HTERT RPE-1 (cell line): Measurements from ENCODE around the gene CHCHD4.

Source experiments
- in situ Hi-C: fragments of 300-500 bp; cut with MboI; formaldehyde crosslinking; loops from 4 replicates; pipeline ENCODE4 v1.14.3; 2020; ENCODE audit warnings: low sequenced_read_pairs

CHCHD4 gene

GRCh38 chr3:14138109-14138877 lies 13.6 kb upstream of the CHCHD4 start:
- in situ Hi-C loops: no loop called here

DNA sequence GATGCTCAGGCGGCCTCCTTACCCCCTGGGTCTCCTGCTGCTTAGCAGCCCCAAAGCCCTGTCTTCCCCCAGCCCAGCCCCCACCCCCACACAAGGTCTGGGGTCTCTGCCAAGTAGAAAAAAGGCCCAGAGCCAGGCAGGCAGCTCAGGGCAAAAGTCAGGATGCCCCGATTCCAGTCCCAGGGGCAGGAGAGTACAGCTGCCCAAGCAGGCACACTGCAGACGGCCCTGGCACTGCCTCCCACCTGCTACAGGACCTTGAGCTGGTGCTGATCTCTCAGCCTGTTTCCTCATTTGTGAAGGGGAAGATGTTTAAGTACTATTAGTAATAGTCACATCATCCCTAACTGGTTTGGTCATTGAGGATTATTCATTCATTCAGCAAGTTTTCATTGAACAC lies 12.8 kb upstream of the CHCHD4 start:
- in situ Hi-C loops: no loop called here

- in situ Hi-C loops: no loop called here
These were observed 12.3 kb upstream of the CHCHD4 start for GRCh38 chr3:14137004-14137403.

- in situ Hi-C loops: no loop called here
These were observed 10.9 kb upstream of the CHCHD4 start for GRCh38 chr3:14135581-14135980.

GRCh38 chr3:14134291-14134690 lies 9.6 kb upstream of the CHCHD4 start:
- in situ Hi-C loops: no loop called here

DNA sequence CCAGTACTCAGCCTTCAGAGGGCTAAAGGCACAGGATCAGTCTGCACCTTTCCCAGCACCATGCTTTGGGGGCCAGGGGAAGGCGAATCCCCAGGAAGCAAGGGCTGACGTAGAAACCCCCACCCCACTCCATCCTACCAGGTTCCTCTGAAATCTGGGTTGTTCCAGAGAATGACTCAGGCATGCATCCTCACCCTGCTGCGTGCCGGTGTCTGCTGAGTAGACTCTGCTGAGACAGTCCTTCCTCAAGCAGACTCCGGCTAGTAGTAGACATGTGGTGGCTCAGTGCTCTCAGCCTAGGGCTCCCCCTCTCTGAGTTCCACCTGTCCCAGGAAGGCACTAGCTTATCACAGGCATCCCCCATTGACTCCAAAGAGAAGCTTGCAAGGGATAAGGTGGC lies 9.2 kb upstream of the CHCHD4 start:
- in situ Hi-C loops: no loop called here

DNA sequence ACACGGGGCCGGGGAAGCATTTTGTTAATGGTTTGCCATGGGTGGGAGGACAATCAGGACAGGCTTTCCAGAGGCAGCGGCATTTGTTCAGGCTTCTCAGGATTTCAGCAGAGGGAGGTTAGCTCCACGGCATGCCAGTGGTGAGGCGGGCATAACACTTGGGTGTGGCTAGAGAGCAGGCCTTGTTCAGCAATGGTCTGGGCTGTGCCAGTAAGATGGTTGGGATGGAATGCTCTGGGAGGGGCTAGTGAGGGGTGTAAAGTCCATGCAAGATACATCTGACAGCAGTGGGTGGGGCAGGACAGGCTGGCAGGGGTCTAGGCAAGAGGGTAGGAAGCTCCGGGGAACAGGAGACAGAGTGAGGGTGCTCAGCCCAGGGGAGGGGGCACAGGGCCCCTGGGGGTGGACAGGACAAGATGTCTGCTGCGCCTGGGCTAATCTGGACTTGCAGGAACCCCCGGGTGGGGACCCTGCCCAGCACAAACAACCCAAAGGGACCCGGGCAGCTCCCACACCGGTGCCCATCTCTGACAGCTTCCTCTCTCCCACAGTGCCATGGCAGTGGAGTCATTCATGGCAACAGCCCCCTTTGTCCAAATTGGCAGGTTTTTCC lies 8.6 kb upstream of the CHCHD4 start:
- in situ Hi-C loops: no loop called here

DNA sequence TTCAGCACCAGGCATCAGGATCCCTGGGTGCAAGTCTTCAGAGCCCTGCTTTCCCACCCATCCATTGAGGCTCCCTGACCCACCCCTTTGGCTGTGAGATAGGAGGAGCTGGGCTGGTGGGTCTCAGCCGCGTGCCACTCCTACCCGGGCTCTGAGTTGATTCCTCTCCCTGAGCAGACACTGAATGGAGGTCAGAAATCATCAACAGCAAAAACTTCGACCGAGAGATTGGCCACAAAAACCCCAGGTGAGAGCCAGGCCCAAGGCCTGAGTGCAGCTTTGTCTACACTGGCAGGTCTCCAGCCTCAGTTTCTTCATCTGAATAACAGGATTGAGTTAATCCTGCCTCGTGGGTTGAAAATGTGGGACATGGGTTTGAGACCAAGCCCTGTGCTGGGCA lies 8.0 kb upstream of the CHCHD4 start:
- in situ Hi-C loops: no loop called here

- in situ Hi-C loops: no loop called here
These were observed 7.5 kb upstream of the CHCHD4 start for GRCh38 chr3:14132120-14132519.

DNA sequence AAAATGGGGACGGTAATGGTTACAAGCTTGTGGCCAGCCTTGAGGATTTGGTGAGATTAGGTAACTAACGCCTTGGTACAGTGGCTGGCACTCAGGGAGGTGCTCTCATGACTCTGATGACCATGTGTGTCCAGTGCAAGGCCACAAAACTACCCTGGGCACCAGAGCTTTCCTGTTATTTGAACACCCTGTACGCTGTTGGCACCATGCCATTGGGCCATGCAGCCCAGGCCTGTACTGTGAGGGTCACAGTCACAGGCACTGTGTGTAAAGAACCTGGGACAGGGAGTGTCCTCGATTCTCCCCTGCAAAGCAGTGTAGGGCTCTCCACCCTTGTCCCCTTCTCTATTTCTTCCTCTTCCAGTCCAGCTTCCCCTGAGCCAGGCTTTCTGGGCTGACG lies 6.5 kb upstream of the CHCHD4 start:
- in situ Hi-C loops: no loop called here

DNA sequence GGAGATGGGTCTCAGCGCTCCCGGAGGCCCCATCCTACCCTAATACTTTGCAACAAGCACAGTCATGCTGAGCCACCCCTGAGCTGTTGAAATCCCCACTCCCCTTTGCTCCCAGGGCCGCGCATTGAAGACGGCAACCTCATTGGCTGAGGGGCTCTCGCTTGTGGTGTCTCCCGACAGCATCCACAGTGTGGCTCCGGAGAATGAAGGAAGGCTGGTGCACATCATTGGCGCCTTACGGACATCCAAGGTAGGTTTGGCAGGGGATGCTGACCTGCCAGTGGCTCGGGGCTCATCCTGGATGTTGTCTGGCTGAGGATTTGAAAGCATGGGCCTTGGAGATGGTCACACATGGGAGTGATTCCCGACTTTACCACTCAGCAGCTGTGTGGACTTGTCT lies 6.0 kb upstream of the CHCHD4 start:
- in situ Hi-C loops: no loop called here

DNA sequence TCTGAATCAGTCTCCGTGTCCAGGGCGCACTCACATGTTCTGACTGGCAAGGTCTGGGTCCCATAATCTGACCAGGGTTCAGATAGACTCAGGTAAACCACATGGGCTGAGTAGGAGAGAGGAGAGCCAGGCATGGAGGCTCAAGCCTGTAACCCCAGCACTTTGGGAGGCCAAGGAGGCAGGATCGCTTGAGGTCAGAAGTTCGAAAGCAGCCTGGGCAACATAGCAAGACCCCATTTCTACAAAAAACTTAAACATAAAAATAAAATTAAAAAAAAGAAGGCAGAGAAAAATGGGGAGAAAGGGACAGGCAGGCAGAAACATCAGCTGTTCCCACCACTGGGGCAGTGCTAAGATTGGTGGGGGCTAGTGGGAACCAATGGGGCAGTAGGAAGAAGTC lies 5.6 kb upstream of the CHCHD4 start:
- in situ Hi-C loops: no loop called here

DNA sequence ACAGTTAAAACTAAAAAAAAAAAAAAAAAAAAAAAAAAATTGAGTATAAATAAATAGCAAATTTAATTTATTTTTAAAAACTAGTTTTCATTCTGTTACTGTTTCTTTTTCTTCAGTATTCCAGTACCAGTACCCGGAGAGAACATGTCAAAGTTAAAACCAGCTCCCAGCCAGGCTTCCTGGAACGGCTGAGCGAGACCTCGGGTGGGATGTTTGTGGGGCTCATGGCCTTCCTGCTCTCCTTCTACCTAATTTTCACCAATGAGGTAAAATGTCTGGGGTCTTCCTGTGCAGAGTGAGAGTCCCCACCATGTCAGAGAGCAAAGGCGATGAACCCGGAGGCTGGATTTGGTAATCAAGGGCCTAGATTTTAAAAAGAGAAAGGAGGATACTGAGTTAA lies 4.6 kb upstream of the CHCHD4 start:
- in situ Hi-C loops: no loop called here

GRCh38 chr3:14128724-14129123 lies 4.1 kb upstream of the CHCHD4 start:
- in situ Hi-C loops: no loop called here

DNA sequence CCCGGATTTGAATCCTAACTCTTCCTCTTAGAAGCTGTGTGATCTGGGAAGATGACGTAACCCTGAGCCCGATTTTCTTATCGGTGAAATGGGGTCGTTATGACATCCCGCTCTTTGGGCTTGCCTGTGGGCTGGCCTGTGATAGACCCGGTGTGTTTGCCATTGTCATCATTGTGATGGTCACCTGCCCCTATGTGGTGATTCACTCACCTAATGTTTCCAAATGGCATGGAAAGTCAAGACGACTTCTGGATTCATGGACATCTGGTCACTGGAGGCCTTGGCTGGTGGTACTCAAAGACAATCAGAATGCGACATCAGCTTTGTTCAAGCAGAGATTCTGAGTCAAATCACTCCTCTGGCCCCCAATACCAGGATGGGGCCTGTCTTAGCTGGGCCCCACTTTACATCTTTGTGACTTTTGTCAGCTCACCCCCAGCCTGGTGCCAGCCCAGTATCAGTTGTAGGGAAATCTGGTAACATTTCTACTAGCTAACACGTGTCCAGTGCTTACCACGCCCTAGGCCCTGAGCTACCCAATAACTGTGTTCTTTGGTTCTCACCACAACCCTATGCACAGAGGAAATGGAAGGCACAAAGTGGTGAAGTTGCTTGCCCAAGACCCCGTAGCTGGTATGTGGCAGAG lies 3.0 kb upstream of the CHCHD4 start:
- in situ Hi-C loops: no loop called here

DNA sequence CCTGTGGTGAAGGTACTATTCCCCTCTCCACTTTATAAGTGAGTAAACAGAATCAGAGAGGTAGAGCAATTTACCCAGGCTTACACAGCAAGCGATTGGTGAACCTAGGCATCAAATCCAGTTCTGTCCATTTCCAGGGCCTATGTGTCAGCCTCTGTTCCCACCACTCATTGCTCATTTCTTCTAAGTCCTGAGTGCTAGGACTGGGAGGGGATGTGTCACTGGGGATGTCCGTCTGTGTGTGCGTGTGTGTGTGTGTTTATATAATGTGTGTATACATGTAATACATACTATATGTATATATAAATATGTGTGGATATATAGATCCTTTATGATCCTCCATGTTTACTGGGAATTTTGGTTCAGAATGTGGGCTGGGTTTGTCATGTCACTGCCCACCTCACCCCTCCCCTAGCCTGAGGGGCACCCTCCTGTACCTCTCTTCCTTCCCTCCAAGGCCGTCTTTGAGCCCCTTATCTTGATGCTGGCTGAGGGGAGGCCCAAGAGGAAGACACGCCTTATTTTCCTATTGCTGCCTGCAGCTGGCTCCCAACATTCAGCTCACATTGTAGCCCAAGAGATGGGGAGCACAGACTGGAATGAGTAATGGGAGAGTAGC lies 2.3 kb upstream of the CHCHD4 start:
- in situ Hi-C loops: no loop called here

DNA sequence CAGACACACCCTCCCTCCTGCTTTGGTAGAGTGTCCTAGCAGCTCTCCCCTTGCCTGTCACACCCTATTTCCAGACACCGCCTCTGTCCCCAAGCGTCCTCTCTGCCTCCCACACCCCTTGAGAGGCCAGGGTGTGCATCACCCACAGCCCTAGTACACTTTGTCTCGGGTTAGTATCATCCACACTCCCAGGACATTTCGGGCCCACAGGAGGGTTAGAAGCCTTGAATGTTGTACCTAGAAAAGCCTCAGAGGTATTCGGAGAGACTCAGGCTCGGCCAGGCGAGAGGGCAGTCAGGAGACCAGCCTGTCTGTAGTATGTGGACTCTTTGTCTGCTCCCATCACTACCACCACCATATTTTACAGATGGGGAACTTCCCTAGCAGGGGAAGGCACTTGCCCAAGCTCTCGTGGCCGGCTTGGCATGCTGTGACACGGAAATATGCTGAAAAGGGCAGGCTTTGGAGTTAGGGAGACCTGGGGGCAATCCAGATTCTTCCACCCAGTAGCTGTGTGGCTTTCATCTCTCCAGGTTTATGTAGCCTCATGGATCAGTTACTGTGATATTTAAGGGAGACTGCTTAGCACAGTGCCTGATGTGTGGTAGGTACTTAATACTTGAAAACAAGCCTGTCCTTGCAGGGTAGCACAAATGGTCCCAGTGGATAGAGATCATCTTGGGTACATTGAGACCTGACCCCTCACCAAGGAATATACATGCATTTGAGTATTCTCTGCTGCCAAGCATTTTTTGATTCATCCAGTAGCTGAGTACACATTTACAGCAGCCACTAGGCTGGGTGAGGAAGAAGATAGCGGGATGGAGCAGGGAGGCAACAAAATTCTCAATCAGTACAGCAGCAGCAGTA lies 1.6 kb upstream of the CHCHD4 start:
- in situ Hi-C loops: no loop called here

DNA sequence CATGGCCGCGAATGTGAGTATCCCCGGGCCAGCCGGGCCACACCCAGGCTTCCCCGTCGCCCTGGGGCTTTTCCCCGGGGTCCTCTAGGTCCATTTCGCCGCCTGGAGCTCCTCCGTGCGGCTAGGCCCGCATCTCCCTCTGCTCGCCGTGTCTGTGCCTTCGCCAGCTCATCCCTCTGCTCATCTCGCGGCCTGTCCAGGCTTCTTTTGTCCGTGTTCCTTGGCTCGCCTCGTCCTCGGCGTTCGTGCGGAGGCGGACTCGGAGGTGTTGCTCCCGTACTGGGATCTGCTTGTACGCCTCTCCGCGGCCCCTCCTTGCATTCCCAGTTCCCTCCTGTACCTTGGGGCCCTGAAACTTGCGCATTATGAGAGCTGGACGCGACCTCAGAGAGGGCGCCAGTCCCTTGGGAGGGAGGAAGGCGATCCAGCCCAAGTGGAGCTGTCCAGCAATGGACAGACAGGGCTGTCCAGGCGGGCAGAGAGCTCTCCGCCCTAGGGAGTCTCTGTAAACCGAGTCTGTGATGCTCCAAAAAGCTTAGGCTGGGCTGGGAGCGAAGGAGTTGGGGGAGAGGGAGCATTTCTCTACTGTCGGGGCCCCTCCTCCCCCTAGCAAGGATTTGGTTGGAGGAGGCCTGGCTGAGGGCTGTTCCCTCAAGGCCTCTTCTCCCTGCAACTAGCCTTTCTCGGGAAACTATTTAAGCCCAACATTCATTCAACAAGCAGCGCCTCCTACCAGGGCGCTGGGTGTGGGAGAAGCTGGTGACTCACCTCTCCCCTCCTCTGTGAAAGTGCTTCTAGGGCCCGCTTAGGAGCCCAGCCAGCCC lies 735 bp upstream of the CHCHD4 start:
- in situ Hi-C loops: no loop called here

DNA sequence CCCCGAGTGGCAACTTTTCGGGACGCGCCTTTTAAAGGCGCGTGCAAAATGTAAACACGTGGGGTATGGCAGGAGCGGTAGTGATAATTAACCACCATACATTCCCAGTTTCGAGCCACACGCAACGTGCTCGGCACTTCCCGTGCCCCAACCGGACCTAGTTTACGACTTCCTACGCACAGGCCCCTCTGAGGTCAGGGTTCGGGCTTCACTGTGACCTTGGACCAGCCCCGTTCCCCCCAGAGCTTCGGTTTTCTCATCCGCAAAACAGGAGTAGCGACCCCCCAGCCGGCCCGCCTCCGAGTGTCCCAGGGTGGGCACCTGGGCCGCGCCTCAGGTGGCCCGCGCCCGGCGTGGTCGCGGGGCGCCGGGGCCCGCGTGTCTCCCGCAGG lies 451 bp downstream of the CHCHD4 start:
- in situ Hi-C loops: no loop called here
